A549 (cell line): ENCODE results near the gene OGFOD2. TPM values are rescaled to one million over a fixed set of nuclear protein-coding genes. Genes with fewer than 3 reads are reported as not detected.

Experiments used
- ATAC-seq, 2 experiments: fragments of 200-7000 bp in 1 of 2; fragments of >200 bp in 1 of 2; cut with Nextera tagmentation in 1 of 2; cut with Tn5 transposase in 1 of 2; 3 replicates each; pipeline versions ENCODE4 v1.8.0 to v1.9.1; 2018 to 2020; ENCODE audit warnings: mild to moderate bottlenecking in 1 of 2, moderate library complexity in 1 of 2
- CTCF ChIA-PET: fragments of 300-600 bp; sonication (Branson Sonifier 250); formaldehyde crosslinking; extraction: SDS; loops from one replicate; lab custom pipeline; 2021; ENCODE audit warnings: antibody characterized with exemption, inconsistent platforms; lab: Yijun Ruan, JAX
- POLR2A ChIA-PET: fragments of 350-600 bp; formaldehyde crosslinking; extraction: SDS; loops from one replicate; lab custom pipeline; 2021; ENCODE audit warnings: antibody characterized with exemption, inconsistent platforms; lab: Yijun Ruan, JAX
- DNase-seq, 2 experiments: peaks; one replicate each; pipeline versions ENCODE4 v3.0.0 to v3.0.0-alpha.2; 2011 to 2016; ENCODE audit warnings: low read depth in 1 of 2, low spot score in 1 of 2
- FAIRE-seq: peaks from 2 replicates; lab custom pipeline; 2011; peaks lifted over from hg19 to GRCh38; lab: Jason Lieb, UNC
- H3K27ac ChIP-seq, 2 experiments: fragments of >200 bp; sonication (Bioruptor Twin); formaldehyde crosslinking; 3 replicates each; pipeline ENCODE4 v1.5.1; 2016 to 2017
- H3K4me1 ChIP-seq: fragments of >200 bp; sonication (Bioruptor Twin); formaldehyde crosslinking; 3 replicates; pipeline ENCODE4 v1.6.1; 2016
- H3K4me2 ChIP-seq: fragments of >200 bp; sonication (Bioruptor Twin); formaldehyde crosslinking; 3 replicates; pipeline ENCODE4 v1.6.1; 2016
- H3K4me3 ChIP-seq: fragments of >200 bp; sonication (Bioruptor Twin); formaldehyde crosslinking; 3 replicates; pipeline ENCODE4 v1.5.1; 2016
- H3K9me3 ChIP-seq: fragments of >200 bp; sonication (Bioruptor Twin); formaldehyde crosslinking; 3 replicates; pipeline ENCODE4 v1.6.1; 2016
- ATOH8 ChIP-seq: fragments of 250-450 bp; sonication (Bioruptor Pico); IDR thresholded peaks from 2 replicates; pipeline ENCODE4 v1.5.0; 2020; ENCODE audit warnings: low read depth, mild to moderate bottlenecking, moderate library complexity
- BHLHE40 ChIP-seq: IDR thresholded peaks from 2 replicates; pipeline ENCODE4 v1.6.1; 2012; ENCODE audit warnings: low read depth, low read length, inconsistent platforms
- CBX2 ChIP-seq: fragments of 200-600 bp; sonication (generic); IDR thresholded peaks from 2 replicates; pipeline ENCODE4 v1.6.1; 2016; ENCODE audit warnings: low read depth, mild to moderate bottlenecking, borderline replicate concordance
- CHD4 ChIP-seq: fragments of 200-600 bp; sonication (generic); IDR thresholded peaks from 2 replicates; pipeline ENCODE4 v1.6.1; 2016; ENCODE audit warnings: antibody characterized with exemption, mild to moderate bottlenecking, borderline replicate concordance
- E2F6 ChIP-seq: IDR thresholded peaks from 2 replicates; pipeline ENCODE4 v1.6.1; 2012; ENCODE audit warnings: low read depth, borderline replicate concordance
- EHF ChIP-seq: fragments of 250-450 bp; sonication (Bioruptor Pico); IDR thresholded peaks from 2 replicates; pipeline ENCODE4 v1.5.0; 2020; ENCODE audit warnings: mild to moderate bottlenecking
- ELK1 ChIP-seq: fragments of 150-350 bp; IDR thresholded peaks from 2 replicates; pipeline ENCODE4 v1.6.1; 2014; ENCODE audit warnings: low read depth, mild to moderate bottlenecking, low read length
- HDAC2 ChIP-seq: fragments of 200-600 bp; sonication (generic); IDR thresholded peaks from 2 replicates; pipeline ENCODE4 v1.6.1; 2016
- HES2 ChIP-seq: fragments of >200 bp; sonication (Bioruptor Twin); formaldehyde crosslinking; IDR thresholded peaks from 2 replicates; pipeline ENCODE4 v1.6.1; 2016
- HOXA7 ChIP-seq: fragments of 250-450 bp; sonication (Bioruptor Pico); IDR thresholded peaks from 2 replicates; pipeline ENCODE4 v1.5.0; 2020; ENCODE audit warnings: mild to moderate bottlenecking, moderate library complexity
- JUN ChIP-seq, 2 experiments: fragments of >200 bp; sonication (Bioruptor Twin); formaldehyde crosslinking; IDR thresholded peaks; 2 replicates in 1 of 2; 3 replicates in 1 of 2; pipeline ENCODE4 v1.6.1; 2016 to 2017
- MAFK ChIP-seq: fragments of 450-650 bp; IDR thresholded peaks from 2 replicates; pipeline ENCODE4 v1.6.1; 2014; ENCODE audit not compliant: partially characterized antibody
- MAZ ChIP-seq: fragments of 150-350 bp; IDR thresholded peaks from 2 replicates; pipeline ENCODE4 v1.6.1; 2014; ENCODE audit warnings: antibody characterized with exemption, low read depth, low read length, borderline replicate concordance
- PBX3 ChIP-seq: IDR thresholded peaks from 2 replicates; pipeline ENCODE4 v1.6.1; 2012
- REST ChIP-seq: fragments of 200-600 bp; sonication (generic); IDR thresholded peaks from 2 replicates; pipeline ENCODE4 v1.6.1; 2016; ENCODE audit warnings: antibody characterized with exemption, mild to moderate bottlenecking, moderate library complexity
- RFX5 ChIP-seq: fragments of 450-650 bp; IDR thresholded peaks from 2 replicates; pipeline ENCODE4 v1.7.1; 2014; ENCODE audit warnings: antibody characterized with exemption, mild to moderate bottlenecking, moderate library complexity
- SMC3 ChIP-seq: fragments of >200 bp; sonication (Bioruptor Twin); formaldehyde crosslinking; IDR thresholded peaks from 3 replicates; pipeline ENCODE4 v1.6.1; 2018; ENCODE audit warnings: inconsistent platforms
- TP53 ChIP-seq: fragments of 250-450 bp; sonication (Bioruptor Pico); IDR thresholded peaks from 2 replicates; pipeline ENCODE4 v1.5.0; 2021; ENCODE audit warnings: mild to moderate bottlenecking, moderate library complexity
- ZFP36 ChIP-seq: fragments of 450-650 bp; IDR thresholded peaks from 2 replicates; pipeline ENCODE4 v1.6.1; 2014; ENCODE audit warnings: borderline replicate concordance; ENCODE audit not compliant: partially characterized antibody
- ZSCAN20 ChIP-seq: fragments of 250-450 bp; sonication (Bioruptor Pico); IDR thresholded peaks from 2 replicates; pipeline ENCODE4 v1.8.0; 2022; ENCODE audit warnings: mild to moderate bottlenecking, moderate library complexity
- WGBS: methylation state at CpG from one replicate; pipeline ENCODE4 v1.1.6; 2017; ENCODE audit errors: missing lambda C conversion rate; 5-methylcytosine and 5-hydroxymethylcytosine counted together
- polyA plus RNA-seq, 4 experiments: library from polyadenylated mRNA; depleted of rRNA in 3 of 4; stranded (reverse); fragments of >200 nt; fragmentation: RNase III in 1 of 4; extraction: RNeasy Plus Mini Kit Qiagen cat#74134 plus additional on column Dnase treatment in 1 of 4; gene quantifications; 2 replicates in 3 of 4; 3 replicates in 1 of 4; pipeline ENCODE4 v1.2.3, GENCODE V29; 2011 to 2017

OGFOD2 gene
- polyA plus RNA-seq, 2 of the 4 experiments (the other 2 are of a cell fraction): 11.0 to 18.2 TPM

GRCh38 chr12:122964439-122965257 lies 10.4 kb upstream of the OGFOD2 start (continued):
- TF ChIP-seq ELK1: no peak
- TF ChIP-seq BHLHE40: no peak
- no peak for TF ChIP-seq EHF (CRISPR knock-in tag)
- TF ChIP-seq CBX2: no peak
- no peak for TF ChIP-seq ZFP36
- TF ChIP-seq PBX3: no peak

- CTCF ChIA-PET: interaction anchor here (1.0 to 5.8 kb wide), 7 partner anchors 11 to 273 kb away, joined by 3 to 47 read pairs (median 4); no protein-coding TSS in a partner anchor
- peak; percentile 25 to 31; a peak in 5 of 6 replicates for ATAC-seq
- H3K4me3 ChIP-seq: peak overlapping the region; percentile 77; the same call in 2 of the 3 replicates
- H3K9me3 ChIP-seq: no peaks in the 10 kb centered on the region
- H3K4me1 ChIP-seq: peaks cover 21% of the 10 kb centered on the region
- 72% methylated on average over 12 of the region's 12 CpGs for WGBS
- no peak for TF ChIP-seq ZSCAN20 (CRISPR knock-in tag)
- TF ChIP-seq HDAC2: no peak
- TF ChIP-seq E2F6: no peak
- TF ChIP-seq ATOH8 (CRISPR knock-in tag): no peak
- no peak for TF ChIP-seq EHF (CRISPR knock-in tag)
- TF ChIP-seq TP53 (CRISPR knock-in tag): no peak
- no peak for TF ChIP-seq HOXA7 (CRISPR knock-in tag)
- no peak for TF ChIP-seq HES2
- TF ChIP-seq, all 56 proteins: peak for 0
- DNase-seq (no peak), FAIRE-seq (no peak)
- H3K27ac ChIP-seq: peak overlapping the region in 1 of 2 experiments; percentile 83; a peak in 4 of 6 replicates
- H3K4me2 ChIP-seq: peak overlapping the region; percentile 98
- POLR2A ChIA-PET: interaction anchor here (0.5 to 1.6 kb wide), 3 partner anchors 10 to 268 kb away, joined by 3 to 18 read pairs (median 14); partner anchors contain the start of genes MPHOSPH9, MTRFR and OGFOD2
Measured at GRCh38 chr12:122965321-122965751, 9.7 kb upstream of the OGFOD2 start.

GRCh38 chr12:122965851-122966742 lies 8.9 kb upstream of the OGFOD2 start, which contains the start of gene ABCB9:
Gene ABCB9 (minus strand): TSS chr12:122966463. CDS start chr12:122960235, 6,228 bp downstream.
- WGBS: 7% methylated on average over 31 of the region's 55 CpGs
- ChIA-PET CTCF (interaction anchor here (1.0 to 5.8 kb wide), 8 partner anchors 12 to 272 kb away, joined by 3 to 47 read pairs (median 4); no protein-coding TSS in a partner anchor), POLR2A (interaction anchor here (0.5 to 1.6 kb wide), 6 partner anchors 10 to 418 kb away, joined by 3 to 18 read pairs (median 6); partner anchors contain the start of genes KMT5A, MPHOSPH9, MTRFR and OGFOD2)
- peak; percentile 88 to 96 for ATAC-seq
- Histone ChIP-seq H3K4me1 (peaks cover 21% of the 10 kb centered on the region), H3K4me3 (peak within 1 kb of the TSS; percentile 77), H3K9me3 (no peaks in the 10 kb centered on the region), H3K4me2 (peak within 1 kb of the TSS; percentile 98), H3K27ac (peak within 1 kb of the TSS; percentile 75 to 83)
- no peak for FAIRE-seq
- peak; percentile 90 to 93 for DNase-seq
- TF ChIP-seq ATOH8 (CRISPR knock-in tag): no peak
- TF ChIP-seq SMC3: no peak
- TF ChIP-seq MAFK: no peak
- TF ChIP-seq HDAC2: no peak
- no peak for TF ChIP-seq MAZ
- 0 out of 5 replicates have a peak, but pooled peaks of 1 of the 2 experiments have one; percentile 24 for TF ChIP-seq JUN (IDR thresholded peaks at IDR 0.05)
- no peak for TF ChIP-seq REST
- TF ChIP-seq ZSCAN20 (CRISPR knock-in tag): no peak
- TF ChIP-seq RFX5: no peak
- no peak for TF ChIP-seq CHD4
- TF ChIP-seq HOXA7 (CRISPR knock-in tag): no peak
